Adipose tissue (tissue), 3 donors: ENCODE measurements around the gene RAMP3. TPM values are rescaled to one million over a fixed set of nuclear protein-coding genes. Genes with fewer than 3 reads are reported as not detected.
"Not testable (repeated sequence)": the region's sequence is repeated elsewhere in the genome, so short reads cannot be mapped to it uniquely, and the experiment has no call there.

ENCODE experiments used
- H3K27ac ChIP-seq: one replicate; pipeline ENCODE4 v1.5.1; 2013; ENCODE audit warnings: low read depth, low read length
- WGBS, 3 donors: extraction: QIAGEN DNeasy Blood & Tissue Kit; methylation state at CpG; one replicate each; pipeline ENCODE4 v1.1.7; 2013; 5-methylcytosine and 5-hydroxymethylcytosine counted together
- polyA plus RNA-seq, 3 donors: library from polyadenylated mRNA; stranded (reverse); fragments of 200-250 nt; gene quantifications; one replicate each; pipeline ENCODE4 v1.2.3, GENCODE V29; 2013
- donor health status: healthy with polysubstance abuse.
- donor health status: Bipolar disorder and iron deficiency.
- donor health status: healthy.

RAMP3 gene
- polyA plus RNA-seq, 3 donors, result 11.6 to 107 (median 58.5) TPM

DNA sequence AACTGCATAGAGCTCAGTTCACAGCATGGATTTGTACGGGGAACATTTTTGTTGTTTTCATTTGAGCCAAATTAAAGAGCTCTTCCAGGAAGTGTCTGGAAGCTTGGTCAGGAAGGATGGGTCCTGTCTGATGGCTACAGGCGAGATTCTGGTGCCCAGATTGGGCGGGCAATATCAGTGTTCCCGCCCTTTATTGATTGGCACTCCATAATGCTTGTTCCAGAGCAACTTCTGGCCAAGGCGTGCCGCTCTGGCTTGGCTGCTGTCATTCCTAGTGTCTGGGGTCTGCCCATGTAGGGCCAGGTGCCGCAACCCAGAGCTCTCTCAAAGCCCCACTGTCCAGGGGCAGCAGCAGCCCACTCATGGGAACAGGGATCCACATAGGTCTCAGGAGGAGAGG, 45.9 kb downstream of the RAMP3 start:
- H3K27ac ChIP-seq, result no peak overlapping the region
- WGBS, 3 donors, result 76 to 82% (median 78%) methylated on average over 7 of the region's 7 CpGs

DNA sequence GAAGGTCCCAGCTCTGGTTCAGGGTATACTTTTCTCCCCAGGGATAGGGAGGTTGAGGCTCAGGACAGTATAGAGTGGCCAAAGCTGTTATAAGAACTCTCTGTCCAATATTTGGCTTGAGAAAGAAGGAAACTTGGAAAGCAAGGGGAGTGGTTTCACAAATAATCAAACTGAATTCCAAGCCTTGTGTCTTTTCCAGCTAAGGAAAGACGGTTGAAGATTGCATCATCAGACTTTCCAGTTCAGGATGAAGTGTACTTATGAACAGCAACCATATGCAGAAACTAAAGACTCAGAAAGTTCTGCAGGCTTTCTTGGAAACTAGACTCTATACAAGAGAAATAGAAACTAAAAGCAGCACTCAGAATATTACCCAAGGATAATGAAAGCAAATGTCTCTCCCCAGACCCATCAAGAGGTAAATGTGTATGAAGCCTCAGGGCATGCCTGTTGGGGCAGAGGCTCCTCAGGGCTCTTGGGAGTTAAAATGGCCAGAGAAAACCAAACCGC, 46.4 kb downstream of the RAMP3 start:
- no peak overlapping the region for H3K27ac ChIP-seq
- WGBS, 3 donors, result 22 to 47% (median 36%) methylated on average over 2 of the region's 2 CpGs

DNA sequence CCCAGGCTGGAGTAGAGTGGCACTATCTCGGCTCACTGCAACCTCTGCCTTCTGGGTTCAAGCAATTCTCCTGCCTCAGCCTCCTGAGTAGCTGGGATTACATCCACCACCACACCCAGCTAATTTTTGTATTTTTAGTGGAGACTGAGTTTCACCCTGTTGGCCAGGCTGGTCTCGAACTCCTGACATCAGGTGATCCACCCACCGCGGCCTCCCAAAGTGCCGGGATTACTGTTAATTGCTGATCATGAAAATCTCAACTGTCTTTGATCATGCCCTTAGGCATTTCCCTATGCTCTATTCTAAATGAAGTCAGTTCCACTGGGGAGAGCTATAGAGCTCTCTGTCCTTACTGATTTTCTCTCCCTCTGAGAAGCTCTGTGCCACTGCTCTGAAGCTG, 48.7 kb downstream of the RAMP3 start:
- 84 to 98% (median 96%) methylated on average over 5 of the region's 5 CpGs for WGBS, 3 donors

DNA sequence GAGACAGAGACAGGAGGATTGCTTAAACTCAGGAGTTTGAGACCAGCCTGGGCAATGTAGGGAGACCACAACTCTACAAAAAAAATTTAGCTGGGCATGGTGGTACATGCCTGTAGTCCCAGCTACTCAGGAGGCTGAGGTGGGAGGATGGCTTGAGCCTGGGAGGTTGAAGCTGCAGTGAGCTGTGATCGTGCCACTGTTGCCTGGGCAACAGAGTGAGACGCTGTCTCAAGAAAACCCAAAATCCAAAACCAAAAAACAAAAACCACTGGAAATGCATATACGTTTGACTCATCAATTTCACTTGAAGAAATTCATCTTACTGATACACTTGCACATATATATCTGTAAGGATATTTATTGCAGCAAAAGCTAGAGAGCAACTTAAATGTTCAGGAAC, 52.3 kb downstream of the RAMP3 start:
- WGBS, 3 donors, result 79 to 88% (median 85%) methylated on average over 3 of the region's 3 CpGs
- H3K27ac ChIP-seq, result not testable (repeated sequence)

More for the DNA sequence above, 48.7 kb downstream of the RAMP3 start:
- not testable (repeated sequence) for H3K27ac ChIP-seq

DNA sequence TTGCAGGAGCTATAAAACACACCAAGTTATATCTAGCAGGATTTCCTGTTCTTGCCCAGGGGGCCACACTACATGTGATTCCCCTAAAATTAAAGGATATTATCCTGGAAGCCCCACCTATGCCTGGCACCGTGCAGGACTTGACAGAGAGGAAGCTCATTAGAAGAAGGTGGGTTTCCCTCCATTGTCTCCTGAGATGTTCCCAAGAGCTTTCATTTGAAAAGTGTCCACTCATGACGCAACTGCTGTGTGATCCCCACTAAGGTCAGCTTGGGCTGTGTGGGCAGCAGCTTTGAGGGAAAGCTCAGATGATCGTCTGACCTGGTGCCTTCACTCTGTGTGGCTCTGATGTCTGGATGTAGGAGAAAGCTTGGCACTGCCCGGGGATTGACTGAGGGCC, 53.5 kb downstream of the RAMP3 start:
- H3K27ac ChIP-seq, result no peak overlapping the region
- 48 to 55% (median 52%) methylated on average over 4 of the region's 4 CpGs for WGBS, 3 donors

DNA sequence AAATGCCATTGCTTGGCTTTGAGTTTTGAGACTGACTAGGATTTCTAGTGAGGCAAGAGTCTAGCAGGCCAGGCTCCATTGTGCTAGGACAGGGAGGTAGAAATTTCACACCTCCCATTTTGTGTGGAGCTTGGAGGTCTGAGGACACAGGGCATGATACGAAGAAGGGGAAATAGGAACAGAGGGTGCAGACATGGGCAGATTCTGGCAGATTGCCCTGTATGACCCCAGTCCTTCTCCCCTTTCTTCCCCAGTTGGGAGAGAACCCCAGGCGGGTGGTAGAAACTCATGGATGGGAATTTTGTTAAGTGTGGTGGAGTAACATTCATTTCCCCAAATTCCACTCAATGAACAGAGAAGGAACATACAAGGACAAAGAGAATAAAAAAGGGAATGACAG, 54.4 kb downstream of the RAMP3 start:
- H3K27ac ChIP-seq, result no peak overlapping the region
- 85 to 89% (median 87%) methylated on average over 2 of the region's 2 CpGs for WGBS, 3 donors

DNA sequence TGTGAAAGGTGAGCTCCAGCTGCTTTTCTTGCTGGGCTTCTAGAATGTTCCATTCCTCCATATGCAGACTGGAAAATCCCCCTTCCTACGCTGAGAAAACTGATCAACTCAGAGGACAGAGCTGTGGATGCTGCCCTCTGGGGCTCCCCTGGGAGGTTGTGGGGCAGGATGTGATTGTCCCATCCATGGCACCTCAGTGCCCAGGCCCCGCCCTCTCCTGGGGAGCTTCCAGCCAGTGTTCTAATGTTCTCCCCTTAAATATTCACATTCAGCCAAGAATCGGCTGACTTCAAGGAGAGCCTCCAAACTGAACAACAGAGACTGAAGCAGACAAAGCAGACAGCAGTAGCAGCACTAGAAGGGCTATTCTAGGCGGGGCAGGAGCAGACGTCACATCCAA, 55.0 kb downstream of the RAMP3 start:
- 82 to 85% (median 84%) methylated on average over 5 of the region's 5 CpGs for WGBS, 3 donors
- no peak overlapping the region for H3K27ac ChIP-seq

DNA sequence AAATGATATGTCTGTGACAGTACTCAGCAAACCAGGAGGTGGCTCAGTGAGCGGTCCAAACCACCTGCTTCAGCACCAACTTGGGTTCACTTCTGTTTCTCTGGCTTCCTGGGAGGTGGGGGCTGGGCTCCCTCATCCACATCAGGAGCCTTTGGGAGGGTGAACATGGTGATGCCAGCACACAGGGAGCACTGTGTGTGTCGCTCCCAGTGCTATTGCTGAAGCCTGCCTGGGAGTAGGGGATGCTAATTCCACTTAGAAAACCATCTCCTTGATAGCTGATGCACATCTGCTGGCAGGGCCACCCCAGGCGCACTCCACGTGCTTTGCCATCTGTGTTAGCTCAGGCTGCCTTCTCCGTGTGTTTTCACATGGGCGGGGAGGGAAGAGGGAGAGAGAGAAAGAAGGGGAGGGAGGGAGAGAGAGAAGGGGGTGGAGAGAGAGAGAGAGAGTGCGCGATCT, 58.0 kb downstream of the RAMP3 start:
- WGBS, 3 donors, result 25 to 37% (median 29%) methylated on average over 8 of the region's 8 CpGs
- no peak overlapping the region for H3K27ac ChIP-seq

DNA sequence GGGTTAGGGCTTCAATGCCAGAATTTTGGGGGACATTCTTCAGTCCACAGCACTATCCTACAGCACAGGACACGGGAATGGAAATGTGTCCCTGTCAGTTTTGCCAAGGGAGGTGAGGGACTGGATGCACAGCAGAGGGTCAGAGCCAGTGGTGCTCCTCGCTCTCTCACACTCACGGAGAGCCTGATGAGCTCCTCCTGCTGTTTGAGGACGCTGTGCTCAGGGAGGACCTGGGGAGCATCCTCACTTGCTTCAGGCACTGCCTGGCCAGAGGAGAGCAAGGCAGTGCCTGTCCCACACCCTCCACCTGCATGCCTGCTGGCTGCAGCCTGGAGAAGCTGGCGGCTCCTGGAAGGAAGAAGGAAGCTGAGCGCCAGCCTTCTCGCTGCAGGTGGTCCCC, 58.6 kb downstream of the RAMP3 start:
- 51 to 69% (median 64%) methylated on average over 7 of the region's 7 CpGs for WGBS, 3 donors
- H3K27ac ChIP-seq, result no peak overlapping the region

DNA sequence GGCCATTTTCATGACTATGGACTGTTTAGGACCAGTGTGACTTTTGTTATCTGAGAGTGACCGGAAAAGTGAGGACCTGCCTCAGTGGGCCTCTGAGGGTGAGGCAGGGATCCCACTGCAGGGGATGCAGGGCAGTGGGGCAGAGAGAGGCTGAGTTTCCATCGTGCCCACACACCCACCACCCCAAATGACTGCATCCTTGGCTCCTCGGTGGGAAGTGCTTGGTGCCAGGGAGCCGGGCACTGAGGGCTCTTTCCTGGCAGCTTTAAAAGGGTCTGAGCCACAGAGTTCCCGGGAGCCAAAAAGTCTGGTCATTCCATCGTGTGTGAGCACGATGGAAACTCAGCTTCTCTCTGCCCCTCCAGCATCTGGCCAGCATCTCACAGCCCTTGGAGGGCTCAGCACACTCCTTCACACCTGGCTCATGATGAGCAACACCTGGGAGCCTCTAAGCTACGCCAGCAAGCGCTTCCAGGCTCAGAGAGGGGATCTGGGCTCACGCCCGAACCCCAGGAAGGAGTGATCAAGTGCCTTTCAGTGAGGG, 59.1 kb downstream of the RAMP3 start:
- H3K27ac ChIP-seq, result no peak overlapping the region
- WGBS, 3 donors, result 62 to 74% (median 73%) methylated on average over 11 of the region's 11 CpGs

DNA sequence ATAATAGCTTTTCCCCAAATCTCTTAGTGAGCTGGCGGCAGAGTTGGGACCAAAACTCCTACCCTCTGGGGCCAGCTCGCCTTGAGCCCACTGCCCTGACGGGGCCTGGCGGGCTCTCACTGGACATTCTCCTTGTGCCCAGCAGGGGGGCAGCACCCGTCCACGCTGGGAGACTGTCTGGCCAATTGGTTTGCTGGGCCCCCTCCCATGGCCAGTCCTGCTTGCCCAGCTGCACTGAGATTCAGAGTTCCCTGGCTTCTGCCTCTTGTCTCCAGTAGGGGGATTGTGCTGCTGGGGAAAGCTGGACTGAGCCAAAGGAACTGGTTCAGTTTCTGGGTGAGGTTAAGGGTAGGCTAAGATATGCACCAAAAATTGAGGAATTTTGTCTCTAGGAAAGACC, 59.8 kb downstream of the RAMP3 start:
- 47 to 68% (median 58%) methylated on average over 6 of the region's 6 CpGs for WGBS, 3 donors
- no peak overlapping the region for H3K27ac ChIP-seq

DNA sequence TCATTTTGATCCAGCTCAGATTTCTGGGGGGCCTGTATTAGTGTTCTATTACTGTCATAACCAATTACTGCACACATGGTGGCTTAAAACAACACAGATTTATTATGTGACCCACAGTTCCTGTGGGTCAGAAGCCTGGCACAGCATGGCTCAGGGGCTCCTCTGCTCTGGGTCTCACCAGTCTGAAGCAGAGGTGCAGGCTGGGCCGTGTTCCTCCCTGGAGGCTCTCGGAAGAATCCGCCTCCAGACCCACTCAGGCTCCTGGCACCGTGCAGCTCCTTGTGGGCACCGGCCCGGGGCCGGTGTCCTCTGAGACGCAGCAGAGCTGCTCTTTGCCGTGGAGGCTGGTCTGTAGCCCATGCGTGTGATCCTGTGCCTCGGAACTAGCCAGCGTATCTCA, 61.5 kb downstream of the RAMP3 start:
- WGBS, 3 donors, result 89 to 94% (median 91%) methylated on average over 12 of the region's 12 CpGs
- no peak overlapping the region for H3K27ac ChIP-seq

DNA sequence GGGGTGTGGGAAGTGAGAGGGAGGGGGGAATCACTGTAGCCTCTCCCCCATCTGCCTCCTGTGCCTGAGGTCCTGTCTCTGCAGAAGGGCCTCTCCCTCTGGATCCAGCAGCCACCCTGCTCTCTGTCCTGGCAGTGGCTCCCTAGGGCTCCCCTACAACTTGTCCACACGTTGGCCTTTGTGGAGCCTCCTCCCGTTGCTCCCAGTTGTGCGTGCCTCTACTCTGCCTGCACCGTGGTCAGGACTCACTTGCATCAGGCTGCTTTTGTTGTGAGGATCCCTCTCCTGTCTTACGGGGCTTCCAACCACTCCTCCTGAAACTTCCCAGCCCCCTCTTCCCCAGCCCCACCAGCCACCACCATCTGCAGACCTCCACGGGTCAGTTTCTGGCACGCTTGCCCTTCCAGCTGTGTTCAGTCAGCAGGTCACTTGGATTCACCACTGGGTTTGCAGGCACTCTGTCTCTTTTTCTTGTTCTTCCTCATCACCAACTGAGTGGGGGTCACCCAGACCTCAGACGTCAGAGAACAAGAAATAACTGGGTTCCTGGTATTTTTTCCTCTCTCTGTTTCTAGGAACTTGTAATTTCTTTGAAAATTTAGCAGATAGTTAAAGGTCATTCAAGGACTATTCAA, 62.3 kb downstream of the RAMP3 start:
- H3K27ac ChIP-seq, result no peak overlapping the region
- 60 to 67% (median 62%) methylated on average over 8 of the region's 8 CpGs for WGBS, 3 donors

DNA sequence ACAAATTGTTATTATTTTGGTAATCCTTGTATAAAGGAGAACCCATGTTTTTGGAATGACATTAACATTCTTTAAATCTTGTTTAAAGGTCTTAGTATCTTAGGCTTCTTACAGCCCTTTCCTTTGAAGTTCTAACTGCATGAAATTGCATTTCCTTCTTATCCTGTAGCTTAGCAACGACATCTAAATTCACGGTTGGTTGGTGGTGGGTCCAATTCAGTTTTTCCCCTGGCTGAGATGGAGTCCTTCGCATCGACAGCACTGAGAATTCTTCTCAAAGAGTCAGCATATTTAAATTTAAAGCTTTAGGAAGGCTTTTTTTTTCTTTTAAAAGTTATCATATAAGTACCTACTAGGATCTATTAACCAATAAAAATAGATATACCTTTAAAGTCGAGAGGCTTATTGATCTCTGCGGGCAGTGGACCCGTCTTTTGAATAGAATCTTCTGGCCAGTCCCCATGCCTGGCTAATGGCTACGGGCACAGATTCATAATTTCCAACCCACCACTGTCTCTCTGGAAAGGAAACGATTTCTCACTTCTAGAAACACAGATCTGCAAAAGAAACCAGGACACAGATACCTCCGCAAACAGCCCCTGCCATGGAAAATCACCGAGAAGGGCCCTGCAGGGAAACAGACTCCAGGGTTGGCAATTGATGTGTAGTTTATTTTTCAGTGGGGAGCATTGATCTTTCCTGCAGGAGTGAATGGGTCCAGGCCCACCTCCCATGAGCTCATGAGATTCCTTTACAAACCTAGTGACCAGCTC, 63.4 kb downstream of the RAMP3 start:
- 62 to 76% (median 73%) methylated on average over 11 of the region's 11 CpGs for WGBS, 3 donors
- no peak overlapping the region for H3K27ac ChIP-seq

DNA sequence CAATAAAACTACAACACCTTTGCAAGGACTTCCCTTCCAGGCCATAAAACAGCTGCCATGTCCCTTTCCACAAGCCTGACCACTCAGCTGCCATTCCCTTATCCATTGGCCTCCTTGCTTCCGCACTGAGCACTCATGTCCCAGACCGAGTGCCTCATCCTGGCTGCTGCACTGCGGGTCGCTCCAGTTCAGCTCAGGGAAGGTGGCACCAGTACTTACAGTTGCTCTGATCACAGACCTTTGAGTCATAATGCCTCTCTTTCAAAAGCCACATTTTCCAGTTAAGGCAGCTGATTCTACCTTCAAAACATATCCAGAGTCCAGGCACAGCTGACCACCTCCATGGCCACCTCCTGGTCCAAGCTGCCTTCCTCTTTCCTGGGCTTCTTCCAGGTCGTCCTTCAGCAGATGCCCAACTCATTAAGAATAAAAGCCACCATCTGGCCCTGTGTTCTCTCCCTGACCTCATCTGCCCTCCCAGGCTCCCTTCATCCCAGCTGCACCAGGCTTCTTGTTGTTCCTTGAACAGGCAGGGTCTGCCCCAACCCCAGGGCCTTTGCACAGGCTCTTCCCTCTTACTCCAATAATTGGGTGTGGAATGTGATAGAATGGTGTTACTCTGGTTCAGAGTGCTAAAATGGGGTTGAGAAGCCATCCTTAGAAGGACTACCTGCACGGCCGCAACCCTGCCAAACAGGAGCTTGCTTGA, 64.5 kb downstream of the RAMP3 start:
- 82 to 90% (median 89%) methylated on average over 7 of the region's 7 CpGs for WGBS, 3 donors
- no peak overlapping the region for H3K27ac ChIP-seq

DNA sequence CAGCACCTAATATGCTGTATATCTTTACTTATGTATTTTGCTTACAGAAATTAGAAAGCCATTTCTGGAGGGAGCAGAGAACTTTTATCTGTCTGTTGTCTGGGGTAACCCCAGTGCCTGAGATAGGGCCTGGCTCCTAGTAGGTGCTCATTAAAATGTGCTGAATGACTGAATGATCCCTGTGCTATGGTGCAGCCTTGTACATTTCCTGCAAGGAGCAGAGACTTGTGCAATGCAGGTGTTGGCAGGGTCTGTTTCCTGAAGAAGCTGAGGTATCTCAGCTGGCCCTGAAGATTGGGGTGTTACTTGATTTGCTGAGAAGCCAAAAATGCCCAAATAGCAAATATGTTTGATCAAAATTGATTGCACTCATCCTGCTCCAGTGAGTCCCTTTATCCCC, 65.5 kb downstream of the RAMP3 start:
- no peak overlapping the region for H3K27ac ChIP-seq

DNA sequence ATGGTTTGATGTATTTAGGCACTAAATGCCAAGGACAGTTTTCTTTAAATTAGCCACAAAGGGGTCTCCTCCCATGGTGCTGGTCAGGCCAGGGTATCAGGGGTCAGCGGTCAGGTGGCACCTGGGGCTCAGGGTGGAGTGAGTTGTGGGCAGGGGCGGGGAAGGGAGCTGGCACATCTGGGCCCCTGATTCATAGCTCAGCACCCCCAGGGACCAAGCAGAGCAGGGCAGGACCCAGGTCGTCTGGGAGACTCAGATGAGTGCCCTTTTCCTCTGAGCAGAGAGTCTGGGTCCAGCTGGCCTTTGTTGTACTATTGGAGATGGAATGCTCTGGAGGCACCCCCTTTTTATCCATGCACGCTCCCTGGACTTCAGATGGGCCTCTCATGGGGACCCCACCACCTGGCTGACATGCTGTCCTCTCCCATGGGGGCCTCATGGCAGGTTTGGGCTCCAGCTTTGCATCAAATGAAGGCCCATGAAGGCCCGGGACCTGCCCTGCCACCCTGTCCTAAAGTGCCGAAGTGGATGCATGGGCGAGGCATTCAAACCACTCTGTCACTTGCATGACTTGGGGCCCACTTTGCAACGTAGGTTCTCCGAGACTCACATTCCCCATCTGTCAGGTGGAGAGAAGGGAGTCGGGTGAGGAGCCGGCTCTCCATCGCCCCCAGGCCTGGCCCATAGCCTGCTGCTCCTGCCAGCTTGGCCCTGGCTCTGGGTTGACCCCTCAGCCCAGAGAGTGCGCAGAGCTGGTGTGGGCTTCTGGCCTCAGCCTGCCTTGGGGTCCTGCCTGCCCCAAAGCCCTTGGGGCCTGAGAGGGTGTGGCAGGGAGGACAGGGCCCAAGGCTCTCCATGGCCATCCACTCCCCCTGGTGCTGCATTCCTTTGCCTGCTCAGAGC, 66.4 kb downstream of the RAMP3 start:
- H3K27ac ChIP-seq, result no peak overlapping the region
- 83 to 90% (median 89%) methylated on average over 13 of the region's 13 CpGs for WGBS, 3 donors

DNA sequence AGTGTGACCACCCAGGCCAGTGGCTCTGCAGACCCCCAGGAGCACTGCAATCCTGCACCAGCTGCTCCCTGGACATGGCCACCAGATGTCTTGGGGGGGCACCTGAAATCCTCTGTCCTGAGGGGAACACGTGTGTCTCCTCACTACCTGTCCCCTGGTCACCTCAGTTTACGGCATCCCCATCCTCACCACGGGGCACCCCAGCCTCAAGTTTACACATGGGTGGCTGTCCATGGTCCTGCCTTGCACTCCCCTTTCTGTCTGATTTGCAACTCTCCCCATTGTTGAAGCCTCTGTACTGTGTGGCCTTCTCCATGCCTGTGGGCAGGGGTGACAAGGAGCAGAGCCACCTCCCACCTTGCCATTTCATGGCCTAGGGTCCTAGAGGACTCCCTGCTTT, 67.2 kb downstream of the RAMP3 start:
- 13 to 24% (median 16%) methylated on average over 3 of the region's 3 CpGs for WGBS, 3 donors
- no peak overlapping the region for H3K27ac ChIP-seq
